Activated gamma-delta T cell (primary cell): Measurements from ENCODE around the gene AQP6.
"Not testable (repeated sequence)": the region's sequence is repeated elsewhere in the genome, so short reads cannot be mapped to it uniquely, and the experiment has no call there.

ENCODE experiments used
- DNase-seq: peaks from one replicate; lab custom pipeline; 2025; lab: John Stamatoyannopoulos, UW

Gene AQP6

GRCh38 chr12:49989400-49989799, 16.7 kb downstream of the AQP6 start:
- DNase-seq = not testable (repeated sequence)

DNA sequence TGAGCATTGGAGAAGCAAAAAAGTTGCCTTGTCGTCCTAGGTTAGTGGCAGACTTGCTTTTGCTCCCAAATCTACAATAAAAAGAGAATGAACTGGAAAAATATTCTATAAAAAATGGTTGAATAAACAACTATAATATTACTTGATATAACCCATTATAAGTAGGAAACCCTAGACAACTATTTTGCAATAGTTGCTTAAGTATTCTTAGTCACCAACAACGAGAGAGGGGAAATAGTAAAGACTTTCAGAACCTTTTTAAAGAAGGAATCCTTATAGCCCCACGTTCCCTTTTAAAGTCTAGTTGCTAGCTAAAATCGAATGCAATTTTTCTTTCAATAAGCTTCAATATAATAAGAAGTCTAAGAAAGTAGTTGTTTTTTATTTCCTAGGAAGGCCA, 17.5 kb downstream of the AQP6 start:
- DNase-seq = no peak

DNA sequence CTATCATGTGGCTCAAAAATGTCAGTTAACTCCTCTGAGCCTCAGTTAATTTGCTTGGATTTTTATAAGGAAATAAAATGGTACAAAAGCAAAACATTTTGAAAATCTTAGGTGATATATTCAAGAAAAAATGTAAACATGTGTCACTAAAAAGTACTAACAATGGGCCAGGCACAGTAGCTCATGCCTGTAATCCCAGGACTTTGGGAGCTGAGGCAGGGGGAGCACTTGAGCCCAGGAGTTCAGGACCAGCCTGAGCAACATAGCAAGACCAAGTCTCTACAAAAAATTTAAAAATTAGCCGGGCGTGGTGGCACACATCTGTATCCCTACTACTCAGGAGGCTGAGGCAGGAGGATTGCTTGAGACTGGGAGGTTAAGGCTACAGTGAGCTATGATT, 25.7 kb downstream of the AQP6 start:
- no peak for DNase-seq

- DNase-seq = no peak
These were observed 30.8 kb downstream of the AQP6 start for GRCh38 chr12:50003595-50003994.

GRCh38 chr12:50004696-50005095, 31.9 kb downstream of the AQP6 start:
- DNase-seq = no peak

- DNase-seq = no peak
These were observed 32.4 kb downstream of the AQP6 start for GRCh38 chr12:50005175-50005574.

DNA sequence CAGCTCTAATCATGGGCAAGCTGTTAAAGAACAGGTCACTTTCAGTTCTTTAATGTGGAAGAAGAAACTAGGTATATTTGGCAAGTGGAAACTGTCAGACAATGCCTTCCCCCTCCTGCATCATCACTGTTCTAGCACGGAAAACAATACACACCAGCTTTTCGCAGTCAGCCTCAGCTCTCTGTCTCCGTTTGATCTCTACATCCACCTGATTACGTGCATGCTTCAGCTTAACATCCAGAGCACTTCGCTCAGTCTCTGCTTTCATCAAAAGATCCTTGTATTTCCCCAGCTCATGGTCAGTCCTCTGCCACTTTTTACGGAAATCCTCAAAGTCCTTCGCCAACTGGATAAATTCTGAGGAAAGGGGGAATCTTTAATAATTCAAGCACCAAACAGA, 33.5 kb downstream of the AQP6 start:
- no peak for DNase-seq

DNA sequence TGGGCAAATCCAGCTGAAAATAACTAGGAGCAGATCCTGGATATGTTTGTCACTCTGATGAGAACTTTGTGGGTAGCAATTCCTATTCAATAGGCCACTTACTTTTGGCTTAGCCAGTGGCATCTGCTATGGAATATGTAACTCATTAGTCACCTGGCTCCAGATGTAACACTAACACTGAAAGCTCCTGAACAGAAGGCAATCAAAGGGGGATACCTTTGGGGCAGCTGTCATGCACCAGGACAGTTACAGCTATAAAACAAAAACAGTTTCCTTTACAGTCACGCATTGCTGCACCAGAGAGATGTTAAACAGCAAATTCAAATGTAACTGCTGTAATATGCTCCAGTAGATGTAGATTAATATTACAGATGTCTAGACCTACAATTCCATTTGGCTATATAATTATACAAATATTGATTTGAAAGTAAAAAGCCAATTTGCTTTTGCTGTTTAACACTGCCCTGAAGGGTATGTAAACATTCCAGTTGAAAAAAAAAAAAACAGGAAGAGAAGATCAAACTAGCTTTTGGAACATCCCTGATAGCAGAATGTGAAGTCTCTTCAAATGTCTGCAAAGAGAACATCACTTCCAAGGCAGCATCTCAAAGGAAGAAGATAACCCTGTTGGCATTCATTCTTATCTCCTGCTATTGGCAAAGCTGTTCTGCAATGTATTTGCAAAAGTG, 34.2 kb downstream of the AQP6 start:
- DNase-seq = no peak

GRCh38 chr12:50013361-50014147, 40.8 kb downstream of the AQP6 start:
- DNase-seq = no peak

DNA sequence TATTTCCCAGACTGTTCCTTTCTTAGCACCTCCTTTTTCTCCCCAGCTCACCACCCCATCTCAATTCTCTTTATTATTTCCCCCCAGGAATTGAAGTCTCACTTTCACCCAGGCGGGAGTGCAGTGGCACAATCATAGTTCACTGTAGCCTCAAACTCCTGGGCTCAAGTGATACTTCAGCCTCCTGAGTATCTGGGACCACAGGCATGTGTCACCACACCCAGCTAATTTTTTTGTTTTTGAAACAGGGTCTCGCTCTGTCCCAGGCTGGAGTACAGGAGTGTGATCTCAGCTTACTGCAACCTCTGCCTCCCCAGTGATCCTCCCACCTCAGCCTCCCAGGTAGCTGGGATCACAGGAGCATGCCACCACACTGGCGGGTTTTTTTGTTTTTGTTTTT, 41.6 kb downstream of the AQP6 start:
- no peak for DNase-seq

- no peak for DNase-seq
These were observed 44.0 kb downstream of the AQP6 start for GRCh38 chr12:50016501-50017475.

GRCh38 chr12:50017641-50018040, 44.9 kb downstream of the AQP6 start:
- DNase-seq = no peak

DNA sequence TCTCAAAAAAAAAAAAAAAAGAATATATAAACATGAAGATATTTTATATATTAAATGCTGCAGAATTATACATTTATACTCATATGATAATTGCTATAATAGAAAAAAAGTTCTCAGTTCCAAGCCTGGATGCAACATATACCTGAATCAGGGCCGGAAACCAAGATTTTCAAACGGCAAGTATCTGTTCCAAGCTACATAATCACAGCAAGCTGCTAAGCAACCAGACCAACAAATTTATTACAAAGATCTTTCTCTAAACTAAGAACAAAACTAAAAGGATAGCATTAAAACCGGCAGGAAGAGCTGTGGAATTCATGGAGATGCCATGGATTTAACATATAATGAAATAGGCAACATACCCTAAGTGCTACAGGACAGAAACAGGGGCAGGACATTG, 45.4 kb downstream of the AQP6 start:
- no peak for DNase-seq

DNA sequence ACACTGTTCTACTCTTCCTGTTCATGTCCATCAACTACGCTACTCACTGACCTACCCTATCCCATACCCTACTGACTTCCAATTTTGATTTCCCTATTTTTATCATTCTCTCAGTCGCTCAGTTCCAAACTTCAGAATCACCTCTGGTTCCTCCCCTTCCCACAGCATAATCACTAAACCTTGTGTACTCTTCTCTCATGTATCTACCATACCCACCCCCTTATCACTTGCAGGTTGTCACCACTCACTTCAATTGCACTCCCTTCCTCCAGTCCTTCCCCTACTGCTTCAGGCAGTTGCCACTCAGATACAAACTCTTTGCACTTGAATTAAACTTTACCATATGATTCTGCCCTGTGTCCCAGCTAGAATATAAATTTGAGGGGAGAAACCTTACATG, 46.2 kb downstream of the AQP6 start:
- no peak for DNase-seq

DNA sequence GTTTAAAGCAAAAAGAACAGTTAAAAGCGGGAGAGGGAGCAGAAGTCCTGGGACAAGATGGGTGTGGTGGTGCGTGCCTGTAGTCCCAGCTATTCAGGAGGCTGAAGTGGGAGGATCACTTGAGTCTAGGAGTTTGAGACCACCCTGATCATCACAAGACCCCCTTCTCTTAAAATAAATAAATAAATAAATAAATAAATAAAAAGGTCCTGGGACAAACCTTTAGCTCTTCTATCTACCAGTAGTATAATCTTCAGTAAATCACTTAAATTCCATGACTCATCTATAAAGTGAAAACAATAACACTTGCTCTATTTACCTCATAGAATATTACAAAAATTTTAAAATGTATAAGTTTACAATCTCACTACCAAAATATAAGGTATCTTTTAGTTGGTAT, 46.8 kb downstream of the AQP6 start:
- DNase-seq = no peak

DNA sequence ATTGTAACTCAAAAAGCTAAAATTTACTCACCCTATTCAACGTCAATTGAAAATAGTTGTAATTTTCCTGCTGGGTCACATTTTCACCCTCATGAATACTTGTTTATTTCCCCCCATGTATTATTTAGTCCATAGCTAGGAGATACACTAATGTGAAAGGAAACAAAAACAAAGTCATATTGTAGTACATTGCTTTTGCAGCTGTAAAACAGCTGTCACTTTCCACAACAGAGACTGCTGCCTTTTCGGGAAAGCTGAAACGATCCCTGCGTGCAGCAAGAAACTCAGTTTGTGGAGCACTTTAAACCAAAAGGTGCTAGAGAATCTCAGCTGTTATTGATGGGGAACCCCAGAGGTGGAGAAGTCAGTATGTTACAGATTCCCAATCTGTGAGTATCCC, 48.3 kb downstream of the AQP6 start:
- no peak for DNase-seq

DNA sequence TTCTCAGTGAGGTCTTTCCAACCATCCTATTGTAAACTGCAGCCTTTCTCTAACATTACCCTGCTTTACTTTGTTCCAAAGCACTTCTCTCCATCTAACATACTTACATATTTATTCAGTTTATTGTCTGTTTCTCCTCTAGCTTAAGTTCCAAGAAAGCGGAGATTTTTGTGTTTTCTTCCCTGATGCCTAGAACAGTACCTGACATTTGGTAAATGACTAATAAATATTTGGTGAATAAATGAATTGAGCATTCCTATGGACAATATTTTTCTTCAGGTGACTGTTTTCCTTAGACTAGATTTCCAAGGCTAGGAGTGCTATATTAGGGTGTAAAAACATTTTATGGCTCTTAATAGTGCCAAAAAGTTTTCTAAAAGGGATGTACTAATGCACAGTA, 50.2 kb downstream of the AQP6 start:
- no peak for DNase-seq

DNA sequence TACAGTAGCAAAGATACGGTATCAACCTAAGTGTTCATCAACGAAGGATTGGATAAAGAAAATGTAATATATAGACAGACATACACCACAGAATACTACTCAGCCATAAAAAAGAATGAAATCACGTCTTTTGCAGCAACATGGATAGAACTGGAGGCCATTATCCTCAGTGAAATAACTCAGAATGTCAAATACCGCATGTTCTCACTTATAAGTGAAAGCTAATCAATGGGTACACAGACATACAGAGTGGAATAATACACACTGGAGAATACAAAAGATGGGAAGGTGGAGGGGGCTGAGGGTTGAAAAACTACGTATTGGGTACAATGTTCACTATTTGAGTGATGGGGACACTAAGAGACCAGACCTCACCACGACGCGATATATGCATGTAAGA, 51.5 kb downstream of the AQP6 start:
- DNase-seq = no peak

- DNase-seq = no peak
These were observed 52.0 kb downstream of the AQP6 start for GRCh38 chr12:50024805-50025186.

DNA sequence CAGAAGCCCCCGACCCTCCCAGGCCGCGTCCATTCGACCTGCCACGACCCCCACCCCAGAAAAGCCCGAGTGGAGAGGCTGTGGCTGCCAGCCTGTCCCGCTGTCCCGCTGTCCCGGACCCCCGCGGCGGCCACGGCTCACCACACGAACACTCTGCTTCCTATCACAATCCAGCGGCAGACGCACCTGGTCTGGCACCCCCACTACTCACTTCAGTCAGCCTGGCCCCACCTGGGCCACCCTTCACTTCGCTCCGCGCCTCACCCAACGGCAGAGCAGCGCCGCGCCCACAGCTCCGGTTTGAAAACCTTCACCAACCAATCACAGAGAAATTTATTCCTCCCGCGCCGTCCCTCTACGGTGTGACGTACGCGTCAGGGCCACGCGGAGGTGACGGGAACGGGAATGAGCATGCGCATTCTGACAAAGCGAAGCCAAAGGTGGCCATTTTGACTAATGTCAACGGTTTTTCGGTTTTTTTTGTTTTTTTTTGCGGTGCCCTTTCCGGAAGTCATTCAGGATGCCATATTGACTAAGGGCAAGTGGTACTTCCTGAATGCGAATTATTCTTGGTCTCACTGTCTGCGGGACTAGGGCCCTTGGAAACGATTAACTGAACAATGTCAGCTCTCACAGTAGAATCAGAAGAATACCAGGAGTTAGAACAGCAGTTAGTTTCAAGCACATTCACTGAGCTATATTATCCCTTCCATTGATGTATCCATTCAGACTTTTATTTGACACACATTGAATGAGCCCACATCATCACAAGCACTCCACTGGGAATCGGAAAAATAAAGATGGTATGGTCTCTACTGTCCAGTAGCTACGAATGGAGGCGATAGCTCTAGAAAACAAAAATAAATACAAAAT, 52.7 kb downstream of the AQP6 start, which contains the start of gene RACGAP1:
TSS of gene RACGAP1 (minus strand) at position 308 of the 873 bp plus-strand sequence. CDS start 8,779 bp downstream, outside the sequence.
- peak; percentile 70 for DNase-seq

DNA sequence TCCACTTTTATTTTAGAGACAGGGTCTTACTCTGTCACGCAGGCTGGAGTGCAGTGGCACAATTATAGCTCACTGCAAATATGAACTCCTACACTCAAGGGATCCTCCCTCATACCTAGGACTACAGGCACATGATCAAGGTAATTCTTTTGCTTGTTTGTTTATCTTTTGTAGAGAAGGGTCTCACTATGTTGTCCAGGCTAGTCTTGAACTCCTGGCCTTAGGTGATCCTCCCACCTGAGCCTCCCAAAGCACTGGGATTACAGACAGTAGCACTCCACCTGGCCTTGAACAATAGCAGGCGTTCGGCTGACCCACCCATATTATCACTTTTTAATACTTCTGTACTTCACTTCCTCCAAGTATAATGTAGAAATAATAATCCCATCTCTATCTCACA, 53.9 kb downstream of the AQP6 start:
- no peak for DNase-seq
